Measurements from ENCODE around the gene ZEB2.

GRCh38 chr2:144519597-144519933, 354 bp downstream of the ZEB2 start:
- TF ChIP-seq, protein P1, sequence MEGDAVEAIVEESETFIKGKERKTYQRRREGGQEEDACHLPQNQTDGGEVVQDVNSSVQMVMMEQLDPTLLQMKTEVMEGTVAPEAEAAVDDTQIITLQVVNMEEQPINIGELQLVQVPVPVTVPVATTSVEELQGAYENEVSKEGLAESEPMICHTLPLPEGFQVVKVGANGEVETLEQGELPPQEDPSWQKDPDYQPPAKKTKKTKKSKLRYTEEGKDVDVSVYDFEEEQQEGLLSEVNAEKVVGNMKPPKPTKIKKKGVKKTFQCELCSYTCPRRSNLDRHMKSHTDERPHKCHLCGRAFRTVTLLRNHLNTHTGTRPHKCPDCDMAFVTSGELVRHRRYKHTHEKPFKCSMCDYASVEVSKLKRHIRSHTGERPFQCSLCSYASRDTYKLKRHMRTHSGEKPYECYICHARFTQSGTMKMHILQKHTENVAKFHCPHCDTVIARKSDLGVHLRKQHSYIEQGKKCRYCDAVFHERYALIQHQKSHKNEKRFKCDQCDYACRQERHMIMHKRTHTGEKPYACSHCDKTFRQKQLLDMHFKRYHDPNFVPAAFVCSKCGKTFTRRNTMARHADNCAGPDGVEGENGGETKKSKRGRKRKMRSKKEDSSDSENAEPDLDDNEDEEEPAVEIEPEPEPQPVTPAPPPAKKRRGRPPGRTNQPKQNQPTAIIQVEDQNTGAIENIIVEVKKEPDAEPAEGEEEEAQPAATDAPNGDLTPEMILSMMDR (conservative IDR thresholded peaks at IDR 0.05; ENCODE audit: low read length) = no peak
- TF ChIP-seq EZH2phosphoT487 (IDR thresholded peaks at IDR 0.05; ENCODE audit: borderline replicate concordance) = no peak

Data from Loucy (cell line).